MM.1S (cell line): ENCODE data around the gene FADD.

Source experiments
- CTCF ChIP-seq: fragments of 300-600 bp; sonication (generic); IDR thresholded peaks from 2 replicates; pipeline ENCODE4 v1.5.1; 2016; ENCODE audit warnings: antibody characterized with exemption, low read length, mixed read lengths
- EZH2 ChIP-seq: fragments of 300-600 bp; sonication (generic); optimal IDR thresholded peaks from 2 replicates; pipeline ENCODE3; 2017; ENCODE audit warnings: low read depth, mild to moderate bottlenecking, antibody characterized with exemption, low read length, mixed read lengths
- EZH2phosphoT487 ChIP-seq: fragments of 300-600 bp; sonication (generic); IDR thresholded peaks from 2 replicates; pipeline ENCODE4 v1.6.1; 2018; ENCODE audit warnings: antibody characterized with exemption, low read length

- TF ChIP-seq EZH2 (no peak), CTCF (no peak), EZH2phosphoT487 (no peak)
Measured at GRCh38 chr11:70206226-70206981, 3.3 kb downstream of the FADD start.
